HL-60 (cell line): Measurements from ENCODE around the gene SRGAP3.

Experiments
- CTCF ChIP-seq: IDR thresholded peaks from one replicate; pipeline ENCODE4 v1.5.1; 2011; ENCODE audit warnings: low read length, control low read depth, inconsistent platforms; ENCODE audit not compliant: insufficient read depth
- POLR2AphosphoS5 ChIP-seq: IDR thresholded peaks from 2 replicates; pipeline ENCODE4 v1.6.1; 2012; ENCODE audit warnings: low read depth
- REST ChIP-seq: IDR thresholded peaks from 2 replicates; pipeline ENCODE4 v1.6.1; 2012; ENCODE audit warnings: low read depth; ENCODE audit not compliant: insufficient replicate concordance

DNA sequence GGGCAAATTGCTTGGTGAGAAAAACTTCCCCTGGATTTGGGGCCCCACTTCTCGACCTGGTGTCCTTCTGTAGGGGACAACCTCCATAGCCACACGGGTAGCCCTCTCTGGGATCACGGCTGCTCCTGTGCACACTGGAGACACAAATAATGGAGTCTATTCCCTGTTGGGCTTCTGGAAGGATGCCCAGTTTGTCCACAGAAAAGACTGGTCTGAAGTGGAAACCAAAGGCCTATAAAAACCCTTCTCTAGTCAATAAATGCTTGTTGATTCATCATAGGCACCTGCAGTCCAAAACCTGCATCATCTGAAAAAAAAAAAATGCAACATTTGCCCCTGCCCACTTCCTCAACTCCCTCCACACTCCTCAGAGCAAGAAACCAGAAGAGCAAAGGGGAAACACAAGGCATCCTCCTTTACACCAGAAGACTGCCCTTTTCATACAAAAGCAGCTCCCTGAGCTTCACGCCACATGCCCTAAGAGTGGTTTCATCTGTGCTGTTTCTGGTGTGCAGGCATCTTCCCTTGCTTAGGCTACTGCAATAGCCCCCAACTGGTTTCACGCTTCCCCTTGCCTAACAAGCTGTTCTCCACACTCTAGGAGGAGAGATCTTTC lies 36.3 kb downstream of the SRGAP3 start:
- TF ChIP-seq CTCF (no peak), POLR2AphosphoS5 (no peak), REST (no peak)
